ENCODE data around the gene PDS5B. TPM values are rescaled to one million over a fixed set of nuclear protein-coding genes. Genes with fewer than 3 reads are reported as not detected.

The PDS5B gene
- total and polyA plus RNA-seq, 2 of the 8 experiments (the other 6 are each of a cell fraction or from before 2014, with no cell fraction given), result 5.5 to 54.6 TPM

DNA sequence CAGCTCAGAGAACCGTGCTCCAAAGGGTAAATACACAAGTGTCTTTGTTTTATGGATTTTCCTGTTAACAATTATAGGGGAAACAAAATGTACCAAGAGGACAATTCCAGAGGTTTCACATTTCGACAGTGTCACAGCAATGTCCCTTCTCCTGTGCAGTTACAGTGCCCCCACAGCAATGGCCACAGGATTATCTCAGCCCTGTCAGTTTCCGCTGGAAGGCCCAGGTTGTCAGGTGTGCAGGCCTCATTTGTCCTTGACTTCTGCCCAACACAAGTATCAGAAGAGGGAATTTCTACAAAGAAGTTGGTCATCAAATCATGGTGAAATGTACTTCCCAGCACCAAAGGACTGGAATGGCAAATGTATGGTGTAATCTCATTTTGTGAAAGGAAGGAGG lies 36.5 kb upstream of the PDS5B start:
- Histone ChIP-seq H2AK5ac (ENCODE audit: low read depth, low read length) (no peak overlapping the region), H2BK120ac (replicated peaks; ENCODE audit: low read depth, low read length) (no peak overlapping the region), H2BK5ac (ENCODE audit: low read depth, low read length) (no peak overlapping the region), H4K20me1 (replicated peaks in 1 of 2; ENCODE audit: control insufficient read depth in 1 of 2, insufficient read depth in 2 of 2, low read length in 2 of 2) (no peaks in the 10 kb centered on the region), H4K8ac (ENCODE audit: extremely low read depth, insufficient read depth, low read length) (no peak overlapping the region), H2BK20ac (ENCODE audit: low read length) (no peak overlapping the region), H2BK15ac (ENCODE audit: low read length) (no peak overlapping the region), H3K27me3 (replicated peaks in 1 of 4; ENCODE audit: control insufficient read depth in 3 of 4, extremely low read depth in 1 of 4, insufficient read depth in 3 of 4, low read length in 3 of 4) (no peaks in the 10 kb centered on the region), H3K79me2 (ENCODE audit: control insufficient read depth in 1 of 2, insufficient read depth in 2 of 2, low read length in 2 of 2) (no peaks in the 10 kb centered on the region), H3K4me3 (ENCODE audit: extremely low read depth in 1 of 4, insufficient read depth in 2 of 4, low read depth in 3 of 4, low read length in 4 of 4) (no peak overlapping the region), H3K23ac (ENCODE audit: insufficient read length) (no peak overlapping the region), H2BK12ac (ENCODE audit: low read depth, low read length) (no peak overlapping the region), H3K9ac (replicated peaks in 1 of 4; ENCODE audit: extremely low read depth in 1 of 4, low read depth in 3 of 4, low read length in 3 of 4) (no peak overlapping the region), H3K9me3 (ENCODE audit: insufficient read depth in 2 of 2, low read depth in 1 of 2, low read length in 1 of 2) (no peaks in the 10 kb centered on the region), H4K91ac (replicated peaks; ENCODE audit: insufficient read length, low read length) (no peak overlapping the region), H3K23me2 (ENCODE audit: low read depth, low read length) (peaks cover 2% of the 10 kb centered on the region; the same call in 1 of the 2 replicates), H3K4me1 (replicated peaks in 1 of 4; ENCODE audit: control insufficient read depth in 3 of 4, insufficient read depth in 4 of 4, low read length in 3 of 4) (no peaks in the 10 kb centered on the region), H2AFZ (ENCODE audit: low read length) (no peak overlapping the region), H4K5ac (ENCODE audit: insufficient read length, low read depth, low read length) (no peak overlapping the region), H3K79me1 (ENCODE audit: low read depth, low read length) (no peaks in the 10 kb centered on the region), H3K4ac (replicated peaks; ENCODE audit: insufficient read length, low read depth, low read length) (no peak overlapping the region), H3K14ac (ENCODE audit: insufficient read length) (no peak overlapping the region), H3K27ac (ENCODE audit: low read depth, low read length) (no peak overlapping the region), H3K18ac (ENCODE audit: extremely low read depth, low read length) (no peak overlapping the region), H3K36me3 (ENCODE audit: control insufficient read depth in 2 of 4, insufficient read depth in 4 of 4, low read length in 3 of 4) (no peaks in the 10 kb centered on the region), H3K56ac (replicated peaks; ENCODE audit: insufficient read length, low read depth, low read length) (no peak overlapping the region), H3K4me2 (ENCODE audit: insufficient read depth in 1 of 2, low read depth in 2 of 2, low read length in 2 of 2) (no peak overlapping the region)
- TF ChIP-seq POLR2A (IDR thresholded peaks at IDR 0.05; ENCODE audit: control extremely low read depth in 1 of 2, low read depth in 2 of 2, low read length in 2 of 2), result no peak
- TF ChIP-seq RNF2 (IDR thresholded peaks at IDR 0.05; ENCODE audit: borderline replicate concordance, low read depth, low read length, missing control alignments, poor library complexity, severe bottlenecking), result no peak
- TF ChIP-seq SIN3A (conservative IDR thresholded peaks at IDR 0.05 in 1 of 2, IDR thresholded peaks at IDR 0.05 in 1 of 2; ENCODE audit: low read depth in 1 of 2, low read length in 2 of 2), result no peak
- no peak for TF ChIP-seq TCF12 (IDR thresholded peaks at IDR 0.05; ENCODE audit: low read depth, low read length)
- no peak for TF ChIP-seq E2F6 (IDR thresholded peaks at IDR 0.05)
- DNase-seq (ENCODE audit: low read depth in 1 of 2, low spot score in 2 of 2), result no peak
- ChIA-PET POLR2A (ENCODE audit: partially characterized antibody) (no interaction called here), CTCF (ENCODE audit: partially characterized antibody) (interaction anchor here (1.8 kb wide), 1 partner anchor 31 kb away, joined by 6 read pairs; no protein-coding TSS in a partner anchor)
- FAIRE-seq, result no peak
- WGBS, 2 experiments (ENCODE audit: extremely low coverage in 1 of 2, insufficient coverage in 1 of 2, insufficient read length in 1 of 2, insufficient replicate concordance in 2 of 2, low coverage in 1 of 2, low lambda C conversion rate in 2 of 2, missing lambda C conversion rate in 1 of 2), result 83% methylated on average over 3 of the region's 3 CpGs; no CpG with 5 or more reads in 1 of the 2 experiments

All from H1 (cell line).